ENCODE measurements around the gene TFEB.
"Not testable (repeated sequence)": the region's sequence is repeated elsewhere in the genome, so short reads cannot be mapped to it uniquely, and the experiment has no call there.

The TFEB gene

GRCh38 chr6:41735427-41736185 lies at the start of gene TFEB:
TSS of gene TFEB (minus strand) at chr6:41735608. CDS start at chr6:41691213, 44,395 bp downstream.
- DNase-seq (ENCODE audit: low spot score), result peak; percentile 78

- DNase-seq (ENCODE audit: low spot score), result no peak
Measured at GRCh38 chr6:41784581-41785171, 49.3 kb upstream of the TFEB start.

GRCh38 chr6:41783106-41783780 lies 47.8 kb upstream of the TFEB start:
- DNase-seq (ENCODE audit: low spot score), result no peak

GRCh38 chr6:41781366-41781730 lies 45.9 kb upstream of the TFEB start:
- no peak for DNase-seq (ENCODE audit: low spot score)

- peak; percentile 41 for DNase-seq (ENCODE audit: low spot score)
Measured at GRCh38 chr6:41780551-41781365, 45.4 kb upstream of the TFEB start, which contains the start of gene PRICKLE4. TSS of gene PRICKLE4 (plus strand) at chr6:41780782. CDS start at chr6:41783474, 2,692 bp downstream.

- peak; percentile 86 for DNase-seq (ENCODE audit: low spot score)
Measured at GRCh38 chr6:41779788-41780550, 44.6 kb upstream of the TFEB start, which contains the start of gene FRS3. TSS of gene FRS3 (minus strand) at chr6:41779900. CDS start at chr6:41776987, 2,913 bp downstream.

- no peak for DNase-seq (ENCODE audit: low spot score)
Measured at GRCh38 chr6:41779336-41779735, 43.9 kb upstream of the TFEB start.

- no peak for DNase-seq (ENCODE audit: low spot score)
Measured at GRCh38 chr6:41778895-41779294, 43.5 kb upstream of the TFEB start.

GRCh38 chr6:41777551-41778285 lies 42.3 kb upstream of the TFEB start:
- no peak for DNase-seq (ENCODE audit: low spot score)

- DNase-seq (ENCODE audit: low spot score), result no peak
Measured at GRCh38 chr6:41775293-41775882, 40.0 kb upstream of the TFEB start.

GRCh38 chr6:41774841-41775240 lies 39.4 kb upstream of the TFEB start:
- DNase-seq (ENCODE audit: low spot score), result no peak

- no peak for DNase-seq (ENCODE audit: low spot score)
Measured at GRCh38 chr6:41771058-41771983, 35.9 kb upstream of the TFEB start.

GRCh38 chr6:41770381-41771057 lies 35.1 kb upstream of the TFEB start:
- DNase-seq (ENCODE audit: low spot score), result no peak

- DNase-seq (ENCODE audit: low spot score), result no peak
Measured at GRCh38 chr6:41769376-41769775, 34.0 kb upstream of the TFEB start.

- no peak for DNase-seq (ENCODE audit: low spot score)
Measured at GRCh38 chr6:41768545-41769308, 33.3 kb upstream of the TFEB start.

- no peak for DNase-seq (ENCODE audit: low spot score)
Measured at GRCh38 chr6:41767112-41767833, 31.9 kb upstream of the TFEB start.

- not testable (repeated sequence) for DNase-seq (ENCODE audit: low spot score)
Measured at GRCh38 chr6:41766043-41766664, 30.7 kb upstream of the TFEB start.

Data from SW480 (cell line).